Lower leg skin (tissue), 3 donors: ENCODE data around the gene HABP2.

ENCODE experiments used
- CTCF ChIP-seq, 3 donors: fragments of 450-650 bp; IDR thresholded peaks; one replicate each; pipeline ENCODE4 v1.5.1; 2016; ENCODE audit warnings: antibody characterized with exemption in 3 of 3, mild to moderate bottlenecking in 3 of 3, moderate library complexity in 2 of 3
- POLR2A ChIP-seq, 2 donors: fragments of 450-650 bp; IDR thresholded peaks; one replicate each; pipeline ENCODE4 v1.6.1; 2016 to 2017; ENCODE audit warnings: antibody characterized with exemption in 2 of 2, mild to moderate bottlenecking in 1 of 2, moderate library complexity in 1 of 2

- no peak for TF ChIP-seq POLR2A (IDR thresholded peaks at IDR 0.05)
- TF ChIP-seq CTCF (IDR thresholded peaks at IDR 0.05) = no peak
Measured at GRCh38 chr10:113589201-113589770, 36.4 kb downstream of the HABP2 start.
